Uterine smooth muscle cell (primary cell): ENCODE results near the gene CLEC17A. TPM values are rescaled to one million over a fixed set of nuclear protein-coding genes. Genes with fewer than 3 reads are reported as not detected.

Experiments used
- total RNA-seq: library from RNA; depleted of rRNA; stranded (reverse); fragments of >200 nt; gene quantifications from 2 replicates; pipeline ENCODE4 v1.2.3, GENCODE V29; 2014

The CLEC17A gene, protein sequence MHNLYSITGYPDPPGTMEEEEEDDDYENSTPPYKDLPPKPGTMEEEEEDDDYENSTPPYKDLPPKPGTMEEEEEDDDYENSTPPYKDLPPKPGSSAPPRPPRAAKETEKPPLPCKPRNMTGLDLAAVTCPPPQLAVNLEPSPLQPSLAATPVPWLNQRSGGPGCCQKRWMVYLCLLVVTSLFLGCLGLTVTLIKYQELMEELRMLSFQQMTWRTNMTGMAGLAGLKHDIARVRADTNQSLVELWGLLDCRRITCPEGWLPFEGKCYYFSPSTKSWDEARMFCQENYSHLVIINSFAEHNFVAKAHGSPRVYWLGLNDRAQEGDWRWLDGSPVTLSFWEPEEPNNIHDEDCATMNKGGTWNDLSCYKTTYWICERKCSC
- 0.12 TPM in 1 of 2 replicates, not detected in the other for total RNA-seq

DNA sequence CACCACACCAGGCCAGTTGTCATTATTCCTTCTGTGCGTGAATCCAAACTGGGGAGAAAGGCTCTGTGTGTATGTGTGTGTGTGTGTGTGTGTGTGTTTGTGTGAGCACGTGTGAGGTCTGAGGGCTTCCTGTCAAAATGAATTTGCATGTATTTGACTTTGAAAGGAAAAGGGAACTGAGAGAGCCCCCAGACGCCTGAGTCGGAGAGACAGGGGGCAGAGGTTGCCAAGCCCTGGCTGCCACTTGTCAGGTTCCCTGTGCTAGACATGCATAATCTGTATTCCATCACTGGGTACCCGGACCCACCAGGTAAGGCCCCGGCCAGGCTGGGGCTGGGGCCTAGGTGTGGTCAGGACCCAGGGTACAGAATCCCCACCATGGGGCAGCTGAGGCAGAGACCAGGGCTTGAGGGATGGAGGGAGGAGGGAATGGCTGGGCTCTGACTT, at the start of gene CLEC17A:
Gene CLEC17A (plus strand): TSS at position 191 of the 447 bp plus-strand sequence. CDS start 77 bp downstream, at position 268.

DNA sequence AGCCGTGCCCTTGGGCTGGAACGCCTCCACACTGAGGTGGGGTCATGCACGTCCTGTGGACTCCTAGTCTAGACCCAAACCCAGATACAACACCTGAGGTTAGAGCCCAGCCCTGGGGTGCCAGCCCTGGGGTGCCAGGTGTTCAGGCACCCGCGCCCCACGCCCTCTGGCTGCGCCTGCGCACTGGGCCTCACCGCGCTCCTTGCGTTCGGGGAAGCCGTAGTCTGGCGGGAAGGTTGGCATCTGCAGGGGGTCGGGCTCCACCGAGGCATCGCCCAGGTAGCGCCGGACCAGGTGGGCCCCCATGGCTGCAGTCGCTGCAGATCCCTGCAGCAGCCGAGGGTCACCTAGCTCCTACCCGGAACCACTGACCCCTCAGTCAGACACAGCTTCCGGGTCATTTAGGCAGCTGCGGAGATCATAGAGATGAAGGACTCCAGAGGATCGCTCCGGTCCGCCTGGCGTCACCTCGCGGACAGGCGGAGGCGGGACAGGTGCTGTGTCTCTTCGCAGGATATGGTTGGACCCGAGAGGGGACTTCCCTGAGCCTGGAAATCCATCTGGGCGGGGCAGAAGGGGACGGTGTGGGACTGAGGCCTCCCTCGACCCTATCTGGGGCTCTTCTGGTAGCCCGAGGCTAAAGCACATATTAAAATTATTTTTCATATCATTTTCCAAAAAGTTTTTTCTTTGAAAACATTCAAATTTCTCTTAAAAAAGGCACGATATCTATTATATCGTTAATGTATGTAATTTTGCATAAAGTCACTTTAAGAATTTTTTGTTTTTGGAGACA, 11.0 kb upstream of the CLEC17A start, which contains the start of gene NDUFB7:
Gene NDUFB7 (minus strand): TSS at position 372 of the 796 bp plus-strand sequence. CDS start 66 bp downstream, at position 306.

Other genes with a start within 250 kb of the CLEC17A start
- 42.4 and 42.9 TPM in 2 replicates for gene ADGRE5, start 201.6 kb upstream of the CLEC17A start, total RNA-seq
- gene DDX39A, start 163.7 kb upstream of the CLEC17A start, total RNA-seq = 75.6 and 159 TPM in 2 replicates
- gene PKN1, start 149.8 kb upstream of the CLEC17A start, total RNA-seq = 173 and 203 TPM in 2 replicates
- gene PTGER1, start 107.7 kb upstream of the CLEC17A start, total RNA-seq = 5.2 and 6.1 TPM in 2 replicates
- gene GIPC1, start 87.0 kb upstream of the CLEC17A start, total RNA-seq = 181 and 189 TPM in 2 replicates
- gene DNAJB1, start 64.7 kb upstream of the CLEC17A start, total RNA-seq = 64.2 and 68.7 TPM in 2 replicates
- gene TECR, start 53.5 kb upstream of the CLEC17A start, total RNA-seq = 22.7 and 25.2 TPM in 2 replicates
- gene NDUFB7, start 11.0 kb upstream of the CLEC17A start, total RNA-seq = 243 and 282 TPM in 2 replicates
- under 0.01 TPM in 1 of 2 replicates, not detected in the other for gene ADGRE3, start 91.8 kb downstream of the CLEC17A start, total RNA-seq
- gene ZNF333, start 107.0 kb downstream of the CLEC17A start, total RNA-seq = 28.2 and 29.8 TPM in 2 replicates
- 0.11 and 0.12 TPM in 2 replicates for gene ADGRE2, start 195.5 kb downstream of the CLEC17A start, total RNA-seq